ENCODE measurements around the gene TLCD3A.

DNA sequence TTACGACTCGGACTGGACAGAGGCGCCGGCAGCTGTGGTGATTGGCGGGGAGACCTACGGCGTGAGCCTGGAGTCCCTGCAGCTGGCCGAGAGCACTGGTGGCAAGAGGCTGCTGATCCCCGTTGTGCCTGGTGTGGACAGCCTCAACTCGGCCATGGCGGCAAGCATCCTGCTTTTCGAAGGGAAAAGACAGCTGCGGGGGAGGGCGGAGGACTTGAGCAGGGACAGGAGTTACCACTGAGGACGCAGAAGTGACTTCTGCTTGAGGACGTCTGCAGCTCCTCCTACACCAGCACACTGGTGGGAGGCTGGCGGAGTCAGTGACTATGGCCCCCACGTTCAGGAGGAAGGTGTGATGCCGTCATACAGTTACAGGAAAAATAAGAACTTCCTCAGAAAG is 59.4 kb downstream of the TLCD3A start:
- TF ChIP-seq EP300 (IDR thresholded peaks at IDR 0.05; ENCODE audit: borderline replicate concordance in 1 of 2, low read depth in 1 of 2, low read length in 1 of 2) (no peak), EZH2phosphoT487 (IDR thresholded peaks at IDR 0.05; ENCODE audit: borderline replicate concordance, low read depth) (no peak), SIN3A (IDR thresholded peaks at IDR 0.05; ENCODE audit: borderline replicate concordance, low read depth, low read length) (no peak), GATA2 (CRISPR knock-in tag; IDR thresholded peaks at IDR 0.05) (no peak), JUND (IDR thresholded peaks at IDR 0.05) (no peak), YY1 (IDR thresholded peaks at IDR 0.05; ENCODE audit: low read depth) (no peak)
- TF ChIP-seq, protein P1, sequence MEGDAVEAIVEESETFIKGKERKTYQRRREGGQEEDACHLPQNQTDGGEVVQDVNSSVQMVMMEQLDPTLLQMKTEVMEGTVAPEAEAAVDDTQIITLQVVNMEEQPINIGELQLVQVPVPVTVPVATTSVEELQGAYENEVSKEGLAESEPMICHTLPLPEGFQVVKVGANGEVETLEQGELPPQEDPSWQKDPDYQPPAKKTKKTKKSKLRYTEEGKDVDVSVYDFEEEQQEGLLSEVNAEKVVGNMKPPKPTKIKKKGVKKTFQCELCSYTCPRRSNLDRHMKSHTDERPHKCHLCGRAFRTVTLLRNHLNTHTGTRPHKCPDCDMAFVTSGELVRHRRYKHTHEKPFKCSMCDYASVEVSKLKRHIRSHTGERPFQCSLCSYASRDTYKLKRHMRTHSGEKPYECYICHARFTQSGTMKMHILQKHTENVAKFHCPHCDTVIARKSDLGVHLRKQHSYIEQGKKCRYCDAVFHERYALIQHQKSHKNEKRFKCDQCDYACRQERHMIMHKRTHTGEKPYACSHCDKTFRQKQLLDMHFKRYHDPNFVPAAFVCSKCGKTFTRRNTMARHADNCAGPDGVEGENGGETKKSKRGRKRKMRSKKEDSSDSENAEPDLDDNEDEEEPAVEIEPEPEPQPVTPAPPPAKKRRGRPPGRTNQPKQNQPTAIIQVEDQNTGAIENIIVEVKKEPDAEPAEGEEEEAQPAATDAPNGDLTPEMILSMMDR (IDR thresholded peaks at IDR 0.05) = no peak
- TF ChIP-seq, protein P2, sequence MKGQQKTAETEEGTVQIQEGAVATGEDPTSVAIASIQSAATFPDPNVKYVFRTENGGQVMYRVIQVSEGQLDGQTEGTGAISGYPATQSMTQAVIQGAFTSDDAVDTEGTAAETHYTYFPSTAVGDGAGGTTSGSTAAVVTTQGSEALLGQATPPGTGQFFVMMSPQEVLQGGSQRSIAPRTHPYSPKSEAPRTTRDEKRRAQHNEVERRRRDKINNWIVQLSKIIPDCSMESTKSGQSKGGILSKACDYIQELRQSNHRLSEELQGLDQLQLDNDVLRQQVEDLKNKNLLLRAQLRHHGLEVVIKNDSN (IDR thresholded peaks at IDR 0.05; ENCODE audit: borderline replicate concordance, low read depth) = no peak
